OCI-LY3 (cell line): ENCODE data around the gene GRIN2A.

Experiments used
- EZH2phosphoT487 ChIP-seq: fragments of 200-600 bp; shearing (Covaris generic); IDR thresholded peaks from 2 replicates; pipeline ENCODE4 v1.6.1; 2018; ENCODE audit warnings: antibody characterized with exemption, mixed run types, low read depth
- TF ChIP-seq, protein P1 (sequence below): fragments of 200-600, 300-600 bp; sonication (generic); IDR thresholded peaks from 2 replicates; pipeline ENCODE4 v1.5.1; 2014; ENCODE audit warnings: antibody characterized with exemption, low read length, low read depth

DNA sequence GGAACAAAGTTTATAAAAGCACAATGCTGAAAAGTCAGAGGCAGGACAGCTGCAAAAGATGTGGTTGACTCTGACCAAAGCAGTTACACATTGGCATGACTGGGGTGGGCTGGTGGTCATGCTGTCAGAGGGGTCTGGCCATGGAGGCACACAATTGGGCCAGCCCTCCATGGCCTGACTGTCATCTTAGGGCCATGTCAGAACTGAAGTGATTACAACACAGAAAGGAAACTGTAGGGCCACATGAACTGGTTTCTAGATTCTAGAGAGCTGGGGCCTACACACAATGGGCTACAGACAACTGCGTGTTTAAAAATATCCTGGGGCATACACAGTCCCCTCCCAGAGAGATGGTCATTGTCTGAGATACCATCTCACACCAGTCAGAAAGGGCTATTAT, 380.6 kb downstream of the GRIN2A start:
- TF ChIP-seq, protein P1, sequence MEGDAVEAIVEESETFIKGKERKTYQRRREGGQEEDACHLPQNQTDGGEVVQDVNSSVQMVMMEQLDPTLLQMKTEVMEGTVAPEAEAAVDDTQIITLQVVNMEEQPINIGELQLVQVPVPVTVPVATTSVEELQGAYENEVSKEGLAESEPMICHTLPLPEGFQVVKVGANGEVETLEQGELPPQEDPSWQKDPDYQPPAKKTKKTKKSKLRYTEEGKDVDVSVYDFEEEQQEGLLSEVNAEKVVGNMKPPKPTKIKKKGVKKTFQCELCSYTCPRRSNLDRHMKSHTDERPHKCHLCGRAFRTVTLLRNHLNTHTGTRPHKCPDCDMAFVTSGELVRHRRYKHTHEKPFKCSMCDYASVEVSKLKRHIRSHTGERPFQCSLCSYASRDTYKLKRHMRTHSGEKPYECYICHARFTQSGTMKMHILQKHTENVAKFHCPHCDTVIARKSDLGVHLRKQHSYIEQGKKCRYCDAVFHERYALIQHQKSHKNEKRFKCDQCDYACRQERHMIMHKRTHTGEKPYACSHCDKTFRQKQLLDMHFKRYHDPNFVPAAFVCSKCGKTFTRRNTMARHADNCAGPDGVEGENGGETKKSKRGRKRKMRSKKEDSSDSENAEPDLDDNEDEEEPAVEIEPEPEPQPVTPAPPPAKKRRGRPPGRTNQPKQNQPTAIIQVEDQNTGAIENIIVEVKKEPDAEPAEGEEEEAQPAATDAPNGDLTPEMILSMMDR = no peak
- TF ChIP-seq EZH2phosphoT487 = no peak
